SH-SY5Y (cell line): Measurements from ENCODE around the gene SPAG6.

Experiments
- GATA2 ChIP-seq: IDR thresholded peaks from 2 replicates; pipeline ENCODE4 v1.6.1; 2011; ENCODE audit warnings: mild to moderate bottlenecking, low read depth, low read length
- GATA3 ChIP-seq: IDR thresholded peaks from 2 replicates; pipeline ENCODE4 v1.6.1; 2011; ENCODE audit warnings: low read depth, mild to moderate bottlenecking, low read length, moderate library complexity

- TF ChIP-seq GATA2, result no peak
- no peak for TF ChIP-seq GATA3
Measured at GRCh38 chr10:22466763-22467334, 121.6 kb downstream of the SPAG6 start.
